NB4 (cell line): ENCODE measurements around the gene TSTD1.

Source experiments
- DNase-seq: peaks from one replicate; pipeline ENCODE4 v3.0.0; 2010; ENCODE audit warnings: low read depth
- H3K4me3 ChIP-seq: one replicate; pipeline ENCODE4 v1.5.1; 2011; ENCODE audit warnings: mild to moderate bottlenecking, low read depth, low read length, moderate library complexity
- CTCF ChIP-seq: IDR thresholded peaks from one replicate; pipeline ENCODE4 v1.5.1; 2012; ENCODE audit warnings: low read depth, low read length
- MAX ChIP-seq: IDR thresholded peaks from 2 replicates; pipeline ENCODE4 v1.6.1; 2011; ENCODE audit warnings: low read depth, low read length
- MYC ChIP-seq: IDR thresholded peaks from 2 replicates; pipeline ENCODE4 v1.6.1; 2011; ENCODE audit warnings: low read depth, low read length
- POLR2A ChIP-seq: IDR thresholded peaks from 2 replicates; pipeline ENCODE4 v1.6.1; 2011; ENCODE audit warnings: mild to moderate bottlenecking; ENCODE audit not compliant: insufficient read length; ENCODE audit errors: extremely low read depth

Gene TSTD1

GRCh38 chr1:161007369-161007768 is 31.4 kb downstream of the TSTD1 start:
- no peak overlapping the region for H3K4me3 ChIP-seq
- DNase-seq = no peak

GRCh38 chr1:161006563-161006962 is 32.2 kb downstream of the TSTD1 start:
- TF ChIP-seq MYC (no peak), POLR2A (no peak), CTCF (no peak), MAX (no peak)
- no peak overlapping the region for H3K4me3 ChIP-seq
- no peak for DNase-seq

More at GRCh38 chr1:161007369-161007768, 31.4 kb downstream of the TSTD1 start:
- no peak for TF ChIP-seq CTCF
- TF ChIP-seq MAX = no peak
- no peak for TF ChIP-seq MYC
- TF ChIP-seq POLR2A = no peak

GRCh38 chr1:161001525-161001924 is 37.2 kb downstream of the TSTD1 start:
- TF ChIP-seq POLR2A (no peak), MAX (no peak), CTCF (no peak), MYC (no peak)
- no peak overlapping the region for H3K4me3 ChIP-seq

GRCh38 chr1:161000736-161001480 is 37.9 kb downstream of the TSTD1 start:
- TF ChIP-seq MYC (no peak), CTCF (no peak), MAX (no peak), POLR2A (no peak)
- H3K4me3 ChIP-seq = no peak overlapping the region
- DNase-seq = no peak

More at GRCh38 chr1:161001525-161001924, 37.2 kb downstream of the TSTD1 start:
- DNase-seq = no peak

- no peak overlapping the region for H3K4me3 ChIP-seq
Observed at GRCh38 chr1:160999376-160999775, 39.4 kb downstream of the TSTD1 start.

More at GRCh38 chr1:160999376-160999775, 39.4 kb downstream of the TSTD1 start:
- no peak for DNase-seq
- TF ChIP-seq CTCF (no peak), MAX (no peak), POLR2A (no peak), MYC (no peak)
